ENCODE results near the gene TRANK1. TPM values are rescaled to one million over a fixed set of nuclear protein-coding genes. Genes with fewer than 3 reads are reported as not detected.

The TRANK1 gene
- total RNA-seq, 1 donor from 2014 or later = 0.53 TPM

DNA sequence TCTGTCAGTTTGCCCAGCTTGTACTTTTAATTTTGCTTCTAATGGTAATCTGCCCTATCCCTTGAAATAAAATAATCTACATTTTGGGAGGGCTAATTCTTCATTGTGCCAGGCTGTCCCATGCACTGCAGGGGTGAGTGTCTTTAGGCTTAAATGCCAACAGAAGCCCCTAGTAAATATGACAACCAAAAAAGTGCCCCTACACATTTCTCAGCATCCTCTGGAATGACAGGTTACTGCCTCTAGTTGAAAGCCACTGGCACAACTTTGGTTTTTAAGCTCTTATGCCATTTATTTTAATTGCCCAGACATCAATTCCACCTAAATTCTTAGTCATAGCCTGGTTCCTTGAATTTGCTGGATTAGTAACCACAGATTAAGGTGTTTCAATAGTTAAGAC lies 44.7 kb upstream of the TRANK1 start:
- H3K4me3 ChIP-seq (ENCODE audit: low read depth, low read length) = no peak overlapping the region
- TF ChIP-seq, protein P1, sequence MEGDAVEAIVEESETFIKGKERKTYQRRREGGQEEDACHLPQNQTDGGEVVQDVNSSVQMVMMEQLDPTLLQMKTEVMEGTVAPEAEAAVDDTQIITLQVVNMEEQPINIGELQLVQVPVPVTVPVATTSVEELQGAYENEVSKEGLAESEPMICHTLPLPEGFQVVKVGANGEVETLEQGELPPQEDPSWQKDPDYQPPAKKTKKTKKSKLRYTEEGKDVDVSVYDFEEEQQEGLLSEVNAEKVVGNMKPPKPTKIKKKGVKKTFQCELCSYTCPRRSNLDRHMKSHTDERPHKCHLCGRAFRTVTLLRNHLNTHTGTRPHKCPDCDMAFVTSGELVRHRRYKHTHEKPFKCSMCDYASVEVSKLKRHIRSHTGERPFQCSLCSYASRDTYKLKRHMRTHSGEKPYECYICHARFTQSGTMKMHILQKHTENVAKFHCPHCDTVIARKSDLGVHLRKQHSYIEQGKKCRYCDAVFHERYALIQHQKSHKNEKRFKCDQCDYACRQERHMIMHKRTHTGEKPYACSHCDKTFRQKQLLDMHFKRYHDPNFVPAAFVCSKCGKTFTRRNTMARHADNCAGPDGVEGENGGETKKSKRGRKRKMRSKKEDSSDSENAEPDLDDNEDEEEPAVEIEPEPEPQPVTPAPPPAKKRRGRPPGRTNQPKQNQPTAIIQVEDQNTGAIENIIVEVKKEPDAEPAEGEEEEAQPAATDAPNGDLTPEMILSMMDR (IDR thresholded peaks at IDR 0.05; ENCODE audit: insufficient read depth, low read length, severe bottlenecking) = no peak
- H3K36me3 ChIP-seq (ENCODE audit: control insufficient read depth, insufficient read depth, low read length) = peaks cover 9% of the 10 kb centered on the region
- DNase-seq (ENCODE audit: low read depth) (no peak), FAIRE-seq (no peak)
- no peaks in the 10 kb centered on the region for H3K27me3 ChIP-seq (ENCODE audit: control insufficient read depth, insufficient read depth, low read length)

DNA sequence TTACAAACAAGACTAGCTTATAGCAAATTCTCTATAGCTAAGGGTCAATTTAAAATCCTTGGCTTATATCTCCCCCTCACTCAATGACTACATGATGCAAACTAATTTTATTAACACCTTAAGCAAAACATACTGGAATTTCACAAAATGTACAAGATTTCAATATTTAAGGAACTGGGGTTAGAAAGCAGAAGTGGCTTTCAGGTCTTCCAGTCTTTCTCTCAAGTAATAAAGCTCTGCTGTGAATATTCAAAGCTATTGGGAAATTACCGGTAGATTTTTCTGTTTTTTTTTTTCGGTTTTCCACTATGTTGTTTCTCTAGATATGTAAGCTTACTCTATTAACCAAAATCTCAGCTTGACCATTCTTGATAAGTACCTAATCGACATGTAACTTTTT lies 44.2 kb upstream of the TRANK1 start:
- Histone ChIP-seq H3K27me3 (ENCODE audit: control insufficient read depth, insufficient read depth, low read length) (no peaks in the 10 kb centered on the region), H3K4me3 (ENCODE audit: low read depth, low read length) (no peak overlapping the region), H3K36me3 (ENCODE audit: control insufficient read depth, insufficient read depth, low read length) (peaks cover 12% of the 10 kb centered on the region)
- DNase-seq (ENCODE audit: low read depth) (no peak), FAIRE-seq (no peak)
- TF ChIP-seq, protein P1 (IDR thresholded peaks at IDR 0.05; ENCODE audit: insufficient read depth, low read length, severe bottlenecking) = no peak

DNA sequence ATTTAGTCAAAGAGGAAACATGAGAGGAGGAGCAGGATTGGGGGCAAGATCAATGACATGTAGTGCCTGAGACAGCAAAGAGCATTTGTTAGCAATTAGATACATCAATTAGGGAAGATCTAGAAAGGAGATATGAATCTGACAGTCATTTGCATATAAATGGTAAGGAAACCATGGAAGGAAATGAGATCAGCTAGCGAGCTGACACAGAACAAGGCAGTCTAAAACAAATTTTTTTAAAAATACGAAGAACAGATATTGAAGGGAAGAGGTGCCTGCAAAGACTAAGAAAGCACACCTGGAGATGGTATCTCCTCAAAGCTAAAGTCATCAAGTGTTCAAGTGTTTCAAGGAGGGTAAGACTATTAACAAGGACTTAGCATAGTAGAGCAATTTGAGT lies 43.5 kb upstream of the TRANK1 start:
- TF ChIP-seq, protein P1 (IDR thresholded peaks at IDR 0.05; ENCODE audit: insufficient read depth, low read length, severe bottlenecking) = no peak
- peaks cover 12% of the 10 kb centered on the region for H3K36me3 ChIP-seq (ENCODE audit: control insufficient read depth, insufficient read depth, low read length)
- no peak overlapping the region for H3K4me3 ChIP-seq (ENCODE audit: low read depth, low read length)
- no peaks in the 10 kb centered on the region for H3K27me3 ChIP-seq (ENCODE audit: control insufficient read depth, insufficient read depth, low read length)
- DNase-seq (ENCODE audit: low read depth) (no peak), FAIRE-seq (no peak)

DNA sequence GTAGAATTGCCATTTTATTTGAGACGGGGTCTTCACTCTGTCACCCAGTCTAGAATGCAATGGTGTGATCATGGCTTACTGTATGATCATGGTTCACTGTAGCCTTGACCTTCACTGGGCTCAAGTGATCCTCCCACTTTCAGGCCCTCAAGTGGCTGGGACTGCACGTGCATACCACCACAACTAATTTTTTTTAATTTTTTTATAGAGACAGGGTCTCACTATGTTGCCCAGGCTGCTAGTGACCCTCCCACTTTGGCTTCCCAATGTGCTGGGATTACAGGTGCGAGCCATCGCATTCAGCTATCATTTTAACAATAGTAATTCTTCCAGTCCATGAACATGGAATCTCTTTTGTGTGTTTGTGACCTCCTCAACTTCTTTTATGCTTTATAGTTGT lies 36.2 kb upstream of the TRANK1 start:
- Histone ChIP-seq H3K27me3 (ENCODE audit: control insufficient read depth, insufficient read depth, low read length) (no peaks in the 10 kb centered on the region), H3K4me3 (ENCODE audit: low read depth, low read length) (no peak overlapping the region), H3K36me3 (ENCODE audit: control insufficient read depth, insufficient read depth, low read length) (peaks cover 7% of the 10 kb centered on the region)
- FAIRE-seq = no peak
- no peak for DNase-seq (ENCODE audit: low read depth)
- TF ChIP-seq, protein P1 (IDR thresholded peaks at IDR 0.05; ENCODE audit: insufficient read depth, low read length, severe bottlenecking) = no peak

DNA sequence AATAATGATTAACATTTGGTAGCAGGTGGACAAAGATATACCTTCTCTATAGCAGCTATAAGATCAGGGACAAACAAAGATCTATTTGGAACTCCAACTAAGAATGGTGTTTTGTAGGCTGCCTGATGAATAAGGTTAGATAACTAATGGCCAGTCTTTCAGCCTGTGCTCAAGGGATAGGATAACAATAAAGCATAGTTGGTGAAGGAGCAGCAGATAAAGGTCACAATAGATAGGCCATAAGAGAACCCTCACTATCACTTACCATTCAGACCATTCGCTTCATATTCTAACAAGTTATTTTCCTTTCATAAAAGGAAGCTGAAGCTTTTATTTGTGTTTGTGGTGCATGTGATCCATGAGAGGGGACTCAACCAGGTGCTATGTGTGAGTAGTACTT lies 28.3 kb upstream of the TRANK1 start:
- TF ChIP-seq, protein P1 (IDR thresholded peaks at IDR 0.05; ENCODE audit: insufficient read depth, low read length, severe bottlenecking) = no peak
- Histone ChIP-seq H3K4me3 (ENCODE audit: low read depth, low read length) (no peak overlapping the region), H3K27me3 (ENCODE audit: control insufficient read depth, insufficient read depth, low read length) (no peaks in the 10 kb centered on the region), H3K36me3 (ENCODE audit: control insufficient read depth, insufficient read depth, low read length) (no peaks in the 10 kb centered on the region)
- no peak for FAIRE-seq
- no peak for DNase-seq (ENCODE audit: low read depth)

DNA sequence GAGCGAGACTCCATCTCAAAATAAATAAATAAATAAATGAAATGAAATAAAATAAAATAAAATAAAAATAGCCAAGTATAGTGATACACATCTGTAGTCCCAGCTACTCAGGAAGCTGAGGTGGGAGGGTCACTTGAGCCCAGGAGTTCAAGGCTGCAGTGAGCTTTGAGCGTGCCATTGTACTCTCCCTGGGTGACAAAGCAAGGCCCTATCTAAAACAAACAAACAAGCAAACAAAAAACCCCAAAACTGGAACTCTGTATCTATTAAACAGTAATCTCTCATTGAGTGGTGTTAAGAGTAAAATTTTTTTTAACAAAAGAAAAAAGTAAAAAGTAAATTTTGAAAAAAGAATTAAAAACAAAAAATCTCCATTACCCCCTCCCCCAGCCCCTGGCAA lies 27.3 kb upstream of the TRANK1 start:
- Histone ChIP-seq H3K4me3 (ENCODE audit: low read depth, low read length) (no peak overlapping the region), H3K36me3 (ENCODE audit: control insufficient read depth, insufficient read depth, low read length) (no peaks in the 10 kb centered on the region), H3K27me3 (ENCODE audit: control insufficient read depth, insufficient read depth, low read length) (no peaks in the 10 kb centered on the region)
- no peak for FAIRE-seq
- no peak for DNase-seq (ENCODE audit: low read depth)
- TF ChIP-seq, protein P1 (IDR thresholded peaks at IDR 0.05; ENCODE audit: insufficient read depth, low read length, severe bottlenecking) = no peak

All from bronchial epithelial cell (primary cell).